Measurements from ENCODE around the gene RHOD.

RHOD gene

GRCh38 chr11:67056267-67057204 lies at the start of gene RHOD:
TSS of gene RHOD (plus strand) at chr11:67056847. CDS start at chr11:67056903, 56 bp downstream.
- DNase-seq (ENCODE audit: low read depth), result no peak

GRCh38 chr11:67007126-67007525 lies 49.5 kb upstream of the RHOD start:
- DNase-seq (ENCODE audit: low read depth), result no peak

GRCh38 chr11:67010296-67010905 lies 46.2 kb upstream of the RHOD start:
- DNase-seq (ENCODE audit: low read depth), result no peak

GRCh38 chr11:67013511-67014045 lies 43.1 kb upstream of the RHOD start:
- no peak for DNase-seq (ENCODE audit: low read depth)

- DNase-seq (ENCODE audit: low read depth), result no peak
These were observed 42.3 kb upstream of the RHOD start for GRCh38 chr11:67014343-67014742.

- no peak for DNase-seq (ENCODE audit: low read depth)
These were observed 41.6 kb upstream of the RHOD start for GRCh38 chr11:67015048-67015447.

- no peak for DNase-seq (ENCODE audit: low read depth)
These were observed 40.1 kb upstream of the RHOD start for GRCh38 chr11:67016550-67016949.

GRCh38 chr11:67020949-67021348 lies 35.7 kb upstream of the RHOD start:
- no peak for DNase-seq (ENCODE audit: low read depth)

- no peak for DNase-seq (ENCODE audit: low read depth)
These were observed 34.2 kb upstream of the RHOD start for GRCh38 chr11:67022341-67022933.

GRCh38 chr11:67022961-67023956 lies 33.4 kb upstream of the RHOD start, which contains the start of gene SYT12:
TSS of gene SYT12 (plus strand) at chr11:67023134. CDS start at chr11:67030145, 7,011 bp downstream.
- no peak for DNase-seq (ENCODE audit: low read depth)

- no peak for DNase-seq (ENCODE audit: low read depth)
These were observed 32.7 kb upstream of the RHOD start for GRCh38 chr11:67023957-67024353.

GRCh38 chr11:67024410-67024809 lies 32.2 kb upstream of the RHOD start:
- DNase-seq (ENCODE audit: low read depth), result no peak

- DNase-seq (ENCODE audit: low read depth), result no peak
These were observed 31.7 kb upstream of the RHOD start for GRCh38 chr11:67024966-67025365.

- no peak for DNase-seq (ENCODE audit: low read depth)
These were observed 30.9 kb upstream of the RHOD start for GRCh38 chr11:67025750-67026149.

- no peak for DNase-seq (ENCODE audit: low read depth)
These were observed 29.7 kb upstream of the RHOD start for GRCh38 chr11:67026941-67027340.

GRCh38 chr11:67027483-67027930 lies 29.1 kb upstream of the RHOD start:
- no peak for DNase-seq (ENCODE audit: low read depth)

- DNase-seq (ENCODE audit: low read depth), result no peak
These were observed 28.6 kb upstream of the RHOD start for GRCh38 chr11:67027943-67028542.

- no peak for DNase-seq (ENCODE audit: low read depth)
These were observed 27.5 kb upstream of the RHOD start for GRCh38 chr11:67029146-67029545.

GRCh38 chr11:67030976-67031375 lies 25.7 kb upstream of the RHOD start:
- DNase-seq (ENCODE audit: low read depth), result no peak

- DNase-seq (ENCODE audit: low read depth), result no peak
These were observed 24.7 kb upstream of the RHOD start for GRCh38 chr11:67031791-67032561.
